Measurements from ENCODE around the gene KCNMA1.

- TF ChIP-seq, protein P1, sequence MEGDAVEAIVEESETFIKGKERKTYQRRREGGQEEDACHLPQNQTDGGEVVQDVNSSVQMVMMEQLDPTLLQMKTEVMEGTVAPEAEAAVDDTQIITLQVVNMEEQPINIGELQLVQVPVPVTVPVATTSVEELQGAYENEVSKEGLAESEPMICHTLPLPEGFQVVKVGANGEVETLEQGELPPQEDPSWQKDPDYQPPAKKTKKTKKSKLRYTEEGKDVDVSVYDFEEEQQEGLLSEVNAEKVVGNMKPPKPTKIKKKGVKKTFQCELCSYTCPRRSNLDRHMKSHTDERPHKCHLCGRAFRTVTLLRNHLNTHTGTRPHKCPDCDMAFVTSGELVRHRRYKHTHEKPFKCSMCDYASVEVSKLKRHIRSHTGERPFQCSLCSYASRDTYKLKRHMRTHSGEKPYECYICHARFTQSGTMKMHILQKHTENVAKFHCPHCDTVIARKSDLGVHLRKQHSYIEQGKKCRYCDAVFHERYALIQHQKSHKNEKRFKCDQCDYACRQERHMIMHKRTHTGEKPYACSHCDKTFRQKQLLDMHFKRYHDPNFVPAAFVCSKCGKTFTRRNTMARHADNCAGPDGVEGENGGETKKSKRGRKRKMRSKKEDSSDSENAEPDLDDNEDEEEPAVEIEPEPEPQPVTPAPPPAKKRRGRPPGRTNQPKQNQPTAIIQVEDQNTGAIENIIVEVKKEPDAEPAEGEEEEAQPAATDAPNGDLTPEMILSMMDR (IDR thresholded peaks at IDR 0.05 in 4 of 5, conservative IDR thresholded peaks at IDR 0.05 in 1 of 5): peak in 1 of 5 experiments; percentile 35
- no peak for TF ChIP-seq POLR2A (IDR thresholded peaks at IDR 0.05)
These were observed 130.9 kb downstream of the KCNMA1 start for GRCh38 chr10:77506517-77507200.
